ENCODE measurements around the gene TAX1BP3.

- TF ChIP-seq CTCF (conservative IDR thresholded peaks at IDR 0.05; ENCODE audit: low read length) = no peak
- no peak for TF ChIP-seq EZH2phosphoT487 (IDR thresholded peaks at IDR 0.05; ENCODE audit: borderline replicate concordance)
These were observed 36.1 kb downstream of the TAX1BP3 start for GRCh38 chr17:3632287-3632686.

Measured in Loucy (cell line).